Measurements from ENCODE around the gene LSM3.
"Not testable (repeated sequence)": the region's sequence is repeated elsewhere in the genome, so short reads cannot be mapped to it uniquely, and the experiment has no call there.

- TF ChIP-seq, protein P1, sequence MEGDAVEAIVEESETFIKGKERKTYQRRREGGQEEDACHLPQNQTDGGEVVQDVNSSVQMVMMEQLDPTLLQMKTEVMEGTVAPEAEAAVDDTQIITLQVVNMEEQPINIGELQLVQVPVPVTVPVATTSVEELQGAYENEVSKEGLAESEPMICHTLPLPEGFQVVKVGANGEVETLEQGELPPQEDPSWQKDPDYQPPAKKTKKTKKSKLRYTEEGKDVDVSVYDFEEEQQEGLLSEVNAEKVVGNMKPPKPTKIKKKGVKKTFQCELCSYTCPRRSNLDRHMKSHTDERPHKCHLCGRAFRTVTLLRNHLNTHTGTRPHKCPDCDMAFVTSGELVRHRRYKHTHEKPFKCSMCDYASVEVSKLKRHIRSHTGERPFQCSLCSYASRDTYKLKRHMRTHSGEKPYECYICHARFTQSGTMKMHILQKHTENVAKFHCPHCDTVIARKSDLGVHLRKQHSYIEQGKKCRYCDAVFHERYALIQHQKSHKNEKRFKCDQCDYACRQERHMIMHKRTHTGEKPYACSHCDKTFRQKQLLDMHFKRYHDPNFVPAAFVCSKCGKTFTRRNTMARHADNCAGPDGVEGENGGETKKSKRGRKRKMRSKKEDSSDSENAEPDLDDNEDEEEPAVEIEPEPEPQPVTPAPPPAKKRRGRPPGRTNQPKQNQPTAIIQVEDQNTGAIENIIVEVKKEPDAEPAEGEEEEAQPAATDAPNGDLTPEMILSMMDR (IDR thresholded peaks at IDR 0.05; ENCODE audit: low read length): not testable (repeated sequence)
- not testable (repeated sequence) for TF ChIP-seq EZH2phosphoT487 (IDR thresholded peaks at IDR 0.05; ENCODE audit: low read length)
Observed at GRCh38 chr3:14226351-14226750, 47.7 kb downstream of the LSM3 start.
